ENCODE results near the gene ALDH3B1.
A peak's percentile ranks its signal among the peaks of the same experiment; 100 is the strongest.

The ALDH3B1 gene

DNA sequence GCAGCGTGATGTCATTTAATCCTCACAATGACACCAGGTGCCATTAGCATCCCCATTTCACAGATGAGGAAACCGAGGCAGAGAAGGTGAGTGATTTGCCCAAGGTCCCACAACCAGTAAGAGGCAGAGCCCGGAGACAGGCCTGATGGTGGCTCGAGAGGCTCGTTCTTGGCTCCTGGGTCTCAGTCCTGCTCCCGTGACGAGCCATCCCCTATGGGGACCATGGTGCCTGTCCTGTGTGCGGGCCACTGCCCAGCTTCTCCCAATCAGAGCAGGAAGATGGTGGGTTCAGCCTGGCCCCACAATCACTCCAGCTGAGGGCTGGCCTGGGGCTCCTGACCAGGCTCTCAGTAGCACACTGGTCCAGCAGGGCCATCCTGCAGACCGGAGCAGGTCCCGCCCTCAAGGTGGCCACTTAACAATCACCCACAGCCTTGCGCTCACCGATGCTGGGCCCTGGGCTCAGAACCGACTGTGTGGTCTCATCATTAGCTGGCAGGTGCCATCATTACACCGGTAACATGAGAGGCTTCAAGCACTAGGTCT lies 3.6 kb downstream of the ALDH3B1 start:
- no peak for DNase-seq (ENCODE audit: low read depth in 3 of 3)

GRCh38 chr11:68014157-68014946 lies 4.2 kb downstream of the ALDH3B1 start:
- no peak for DNase-seq (ENCODE audit: low read depth in 3 of 3)

DNA sequence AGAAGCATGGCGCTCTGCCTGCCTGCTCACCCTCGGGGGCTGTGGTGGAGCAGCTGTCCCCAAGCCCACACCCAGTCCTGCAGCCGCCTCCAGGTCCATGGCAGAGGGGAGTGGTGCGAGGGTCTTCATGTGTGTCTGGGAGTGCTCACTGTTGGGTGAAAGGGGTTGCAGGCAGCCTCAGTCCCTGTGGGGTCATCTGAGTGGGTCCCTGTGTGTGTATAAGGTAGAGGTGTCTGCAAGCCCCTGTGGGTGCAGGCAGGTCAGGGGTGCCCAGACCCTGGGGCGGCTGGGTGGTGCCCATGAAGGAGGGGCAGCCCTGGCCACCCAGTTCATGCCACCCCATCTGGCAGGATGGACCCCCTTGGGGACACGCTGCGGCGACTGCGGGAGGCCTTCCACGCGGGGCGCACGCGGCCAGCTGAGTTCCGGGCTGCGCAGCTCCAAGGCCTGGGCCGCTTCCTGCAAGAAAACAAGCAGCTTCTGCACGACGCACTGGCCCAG lies 4.9 kb downstream of the ALDH3B1 start:
- DNase-seq (ENCODE audit: low read depth in 3 of 3), result no peak

- no peak for DNase-seq (ENCODE audit: low read depth in 3 of 3)
Measured at GRCh38 chr11:68015467-68015866, 5.3 kb downstream of the ALDH3B1 start.

DNA sequence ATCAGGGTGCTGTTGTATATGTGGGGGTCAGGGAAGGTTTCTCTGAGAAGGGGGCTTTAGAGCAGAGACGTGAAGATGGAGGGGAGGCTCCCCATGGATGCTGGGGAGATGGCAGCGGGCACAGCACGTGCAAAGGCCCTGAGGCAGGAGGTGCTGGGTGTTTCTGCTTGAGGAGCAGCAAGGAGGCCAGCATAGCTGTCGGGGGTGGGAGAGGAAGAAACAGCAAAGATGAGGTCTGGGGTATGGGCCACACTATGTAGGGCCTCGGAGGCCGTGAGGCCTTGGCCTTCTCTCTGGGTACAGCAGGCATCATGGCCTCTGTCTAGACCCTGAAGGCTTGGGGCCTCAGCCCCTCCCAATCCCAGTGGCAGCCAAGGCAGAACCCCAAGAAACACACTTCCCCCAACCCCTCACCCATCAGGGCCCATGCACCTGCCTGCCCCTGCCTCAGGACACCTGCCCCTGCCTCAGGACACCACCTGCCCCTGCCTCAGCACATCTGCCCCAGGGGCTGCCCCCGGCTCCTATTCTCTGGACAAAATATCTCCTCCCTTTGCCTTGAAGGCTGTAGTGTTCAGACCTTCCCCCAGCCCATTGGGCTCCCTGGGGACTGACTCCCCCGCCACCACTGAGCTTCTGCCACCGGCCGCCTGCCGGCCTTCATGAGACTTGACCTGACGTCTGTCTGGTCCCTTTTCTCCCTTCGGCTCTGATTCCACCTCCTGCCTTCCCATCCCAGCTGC lies 6.2 kb downstream of the ALDH3B1 start:
- no peak for DNase-seq (ENCODE audit: low read depth in 3 of 3)

DNA sequence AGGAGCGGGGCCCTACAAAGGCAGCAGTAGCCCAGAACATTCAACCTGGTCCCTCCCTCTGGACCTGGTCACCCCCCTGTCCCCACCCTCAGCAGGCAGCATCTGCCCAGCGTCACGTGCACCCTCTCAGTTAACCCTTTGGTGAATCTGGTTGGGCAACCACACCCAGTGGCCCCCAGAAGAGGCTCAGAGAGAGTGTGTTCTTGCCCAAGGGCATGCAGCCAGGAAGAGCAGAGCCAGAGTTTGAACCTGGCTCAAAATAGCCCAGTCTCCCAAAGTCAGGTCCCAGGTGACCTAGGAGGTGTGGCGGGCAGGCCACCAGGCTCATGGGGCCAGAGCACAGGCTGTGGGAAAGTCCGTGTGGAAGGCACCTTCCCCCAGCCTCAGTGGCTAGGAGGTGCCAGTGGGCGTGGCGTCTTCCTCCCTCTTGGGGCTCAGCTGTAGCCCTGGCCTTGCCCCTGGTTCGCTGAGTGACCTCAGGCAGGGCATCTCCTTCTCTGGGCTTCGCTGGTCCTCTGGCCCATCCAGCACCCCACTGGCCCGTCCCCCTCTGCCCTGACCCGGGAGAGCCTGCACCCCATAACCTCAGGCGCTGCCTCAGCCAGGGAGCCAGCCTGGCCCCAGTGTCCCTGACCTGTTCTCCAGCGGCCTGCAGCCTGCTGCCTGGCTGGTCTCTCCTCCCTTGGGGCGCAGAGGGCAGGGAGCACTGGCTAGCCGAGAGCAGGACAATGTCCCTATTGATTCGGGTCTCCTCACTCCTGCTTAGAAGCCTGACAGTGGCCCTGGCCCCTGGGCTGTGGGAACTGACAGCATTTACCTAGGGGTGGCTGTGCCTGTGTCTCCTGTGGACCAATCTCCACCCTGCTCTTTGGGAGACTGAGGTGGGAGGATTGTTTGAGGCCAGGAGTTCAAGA lies 7.0 kb downstream of the ALDH3B1 start:
- no peak for DNase-seq (ENCODE audit: low read depth in 3 of 3)

DNA sequence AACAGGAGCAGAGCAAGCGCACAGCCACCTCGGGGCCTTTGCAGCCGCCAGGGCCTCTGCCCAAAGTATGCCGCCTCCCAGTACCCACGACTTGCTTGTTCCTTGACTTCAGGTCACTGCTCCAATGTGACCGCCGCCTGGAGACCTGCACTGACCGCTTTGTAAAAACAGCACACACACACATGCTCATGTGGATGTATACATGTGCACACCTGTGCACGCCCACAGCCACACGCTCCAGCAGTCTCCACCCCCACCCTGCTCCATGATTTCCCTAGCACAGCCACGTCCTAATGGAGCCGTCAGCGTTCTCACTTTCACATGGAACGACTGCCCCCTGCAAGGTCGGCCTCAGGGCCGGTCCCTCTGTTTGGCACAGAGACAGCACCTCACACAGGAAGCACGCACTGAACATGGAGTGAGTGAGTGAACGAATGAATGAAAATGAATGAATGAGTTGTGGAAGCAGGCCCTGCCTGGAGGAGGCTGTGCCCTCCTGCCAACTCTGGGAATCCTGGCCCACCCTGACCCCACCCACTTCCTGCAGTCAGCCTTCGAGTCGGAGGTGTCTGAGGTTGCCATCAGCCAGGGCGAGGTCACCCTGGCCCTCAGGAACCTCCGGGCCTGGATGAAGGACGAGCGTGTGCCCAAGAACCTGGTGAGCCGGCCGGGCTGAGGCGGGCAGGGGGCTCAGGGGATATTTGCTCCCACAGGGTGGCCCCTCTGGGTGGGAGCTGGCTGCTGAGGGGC lies 8.0 kb downstream of the ALDH3B1 start:
- DNase-seq (ENCODE audit: low read depth in 3 of 3), result no peak

GRCh38 chr11:68018730-68019190 lies 8.6 kb downstream of the ALDH3B1 start:
- DNase-seq (ENCODE audit: low read depth in 3 of 3), result no peak

DNA sequence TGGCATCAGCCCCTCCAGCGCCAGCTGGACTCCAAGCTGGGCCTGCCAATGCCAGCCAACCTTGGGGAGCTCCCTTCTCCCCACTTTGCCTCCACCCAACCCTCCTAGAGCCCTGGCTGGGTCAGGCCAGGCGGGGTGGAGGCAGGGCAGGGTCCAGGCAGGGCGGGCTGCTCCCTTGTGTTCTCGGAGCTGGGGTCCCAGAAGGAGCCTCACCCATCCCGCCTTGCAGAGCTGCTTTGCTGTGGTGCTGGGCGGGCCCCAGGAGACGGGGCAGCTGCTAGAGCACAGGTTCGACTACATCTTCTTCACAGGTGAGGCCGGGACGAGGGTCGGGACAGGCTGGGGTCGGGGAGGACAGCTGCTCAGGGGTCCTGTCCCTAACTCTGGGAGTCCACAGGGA lies 9.4 kb downstream of the ALDH3B1 start:
- DNase-seq (ENCODE audit: low read depth in 3 of 3), result no peak

GRCh38 chr11:68020575-68020974 lies 10.4 kb downstream of the ALDH3B1 start:
- no peak for DNase-seq (ENCODE audit: low read depth in 3 of 3)

DNA sequence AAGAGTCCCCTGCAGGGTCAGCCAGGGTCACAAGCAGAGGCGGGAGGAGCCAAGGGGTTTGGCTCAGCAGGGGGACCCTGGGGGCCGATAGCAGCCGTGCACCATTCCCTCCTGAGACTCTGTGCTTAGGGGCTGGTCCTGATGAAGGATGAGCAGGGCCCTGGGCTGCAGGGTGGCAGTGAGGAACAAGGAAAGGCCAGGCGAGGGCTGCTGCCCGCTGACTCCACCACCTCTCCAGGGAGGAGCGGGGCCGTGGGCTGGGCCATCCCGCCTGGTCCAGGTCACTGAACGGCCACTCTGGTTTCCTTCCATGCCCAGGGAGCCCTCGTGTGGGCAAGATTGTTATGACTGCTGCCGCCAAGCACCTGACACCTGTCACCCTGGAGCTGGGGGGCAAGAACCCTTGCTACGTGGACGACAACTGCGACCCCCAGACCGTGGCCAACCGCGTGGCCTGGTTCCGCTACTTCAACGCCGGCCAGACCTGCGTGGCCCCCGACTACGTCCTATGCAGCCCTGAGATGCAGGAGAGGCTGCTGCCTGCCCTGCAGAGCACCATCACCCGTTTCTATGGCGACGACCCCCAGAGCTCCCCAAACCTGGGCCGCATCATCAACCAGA lies 11.2 kb downstream of the ALDH3B1 start:
- DNase-seq (ENCODE audit: low read depth in 3 of 3), result no peak

- no peak for DNase-seq (ENCODE audit: low read depth in 3 of 3)
Measured at GRCh38 chr11:68022531-68022930, 12.4 kb downstream of the ALDH3B1 start.

- DNase-seq (ENCODE audit: low read depth in 3 of 3), result no peak
Measured at GRCh38 chr11:68024508-68024907, 14.4 kb downstream of the ALDH3B1 start.

DNA sequence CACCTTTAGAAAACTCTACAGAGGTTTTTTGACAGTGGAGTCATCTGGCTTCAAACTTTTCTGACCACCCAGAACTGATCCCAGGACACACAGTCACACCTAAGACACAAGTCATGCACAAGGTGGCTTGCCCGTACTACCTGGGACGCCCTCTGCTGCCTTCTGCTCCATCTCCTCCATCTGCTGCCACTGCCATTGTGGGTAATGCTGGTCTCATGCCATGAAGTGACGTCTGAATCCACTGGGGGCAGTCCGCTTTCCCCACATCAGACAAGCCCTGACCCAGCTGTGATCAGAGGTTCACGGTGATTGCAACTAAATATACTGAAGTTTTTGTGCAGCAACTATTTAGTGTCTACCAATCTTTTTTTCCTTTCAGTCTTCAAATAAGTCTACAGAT lies 14.9 kb downstream of the ALDH3B1 start:
- DNase-seq (ENCODE audit: low read depth in 3 of 3), result no peak

DNA sequence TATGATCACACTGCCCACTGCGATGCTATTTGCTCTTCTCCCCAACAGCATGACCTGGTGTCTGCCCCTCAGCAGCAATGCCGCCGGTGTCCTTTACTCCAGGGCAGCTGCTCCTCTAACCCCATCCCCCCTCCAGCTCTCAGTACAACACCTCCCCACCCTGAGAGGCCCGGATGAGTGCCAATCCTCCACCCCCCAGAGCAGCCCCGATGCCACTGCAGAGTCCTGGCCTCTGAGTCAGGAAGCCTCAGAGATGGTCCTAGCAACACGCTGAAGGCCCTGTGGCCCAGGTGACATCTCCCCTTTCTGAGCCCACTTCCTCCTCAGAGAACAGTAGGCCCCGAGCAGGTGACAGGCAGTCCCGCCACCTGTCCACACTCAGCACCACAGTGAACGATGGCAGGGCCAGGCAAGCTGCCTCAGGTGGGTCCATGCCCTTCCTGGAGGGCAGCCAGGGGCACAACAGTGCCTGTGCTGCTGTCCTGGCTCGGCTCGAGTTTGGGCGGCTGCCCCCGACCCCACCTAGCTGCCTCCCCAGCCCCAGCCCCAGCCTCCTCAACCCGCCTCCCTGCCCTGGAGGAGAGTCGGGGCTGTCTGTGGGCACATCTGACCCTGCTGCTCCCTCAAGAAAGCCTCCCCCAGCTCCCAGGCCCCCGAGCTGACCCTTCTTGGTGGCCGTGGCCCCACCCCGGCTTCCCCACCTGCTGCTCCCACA lies 16.4 kb downstream of the ALDH3B1 start:
- no peak for DNase-seq (ENCODE audit: low read depth in 3 of 3)

DNA sequence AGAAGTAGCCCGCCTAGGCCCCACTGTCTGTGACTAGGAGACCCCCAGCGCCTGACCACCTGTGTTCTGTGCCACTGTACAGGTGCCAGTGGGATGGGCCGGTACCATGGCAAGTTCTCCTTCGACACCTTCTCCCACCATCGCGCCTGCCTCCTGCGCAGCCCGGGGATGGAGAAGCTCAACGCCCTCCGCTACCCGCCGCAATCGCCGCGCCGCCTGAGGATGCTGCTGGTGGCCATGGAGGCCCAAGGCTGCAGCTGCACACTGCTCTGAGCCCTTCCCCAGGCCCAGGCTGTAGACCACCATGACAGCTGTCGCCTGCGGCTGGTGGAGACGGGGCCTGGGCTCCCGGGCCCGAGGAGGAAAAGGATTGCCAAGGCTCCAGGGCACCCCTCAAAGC lies 17.5 kb downstream of the ALDH3B1 start:
- no peak for DNase-seq (ENCODE audit: low read depth in 3 of 3)

- no peak for DNase-seq (ENCODE audit: low read depth in 3 of 3)
Measured at GRCh38 chr11:68028802-68029545, 18.8 kb downstream of the ALDH3B1 start.

- peak; percentile 93 to 95 (median 95) for DNase-seq (ENCODE audit: low read depth in 3 of 3)
Measured at GRCh38 chr11:68030318-68031143, 20.4 kb downstream of the ALDH3B1 start, which contains the start of gene NDUFS8. Gene NDUFS8, plus strand, starts transcription at chr11:68030681. Its CDS starts 1,471 bp downstream, at chr11:68032152.
